Measurements from ENCODE around the gene BAIAP2L2. TPM values are rescaled to one million over a fixed set of nuclear protein-coding genes. Genes with fewer than 3 reads are reported as not detected.

BAIAP2L2 gene
- total and polyA plus RNA-seq, 2 of the 4 experiments (the other 2 are of a cell fraction) = 0.18 to 0.46 TPM

GRCh38 chr22:38070250-38070921 is 40.1 kb downstream of the BAIAP2L2 start (continued):
- no peak for TF ChIP-seq MAFK (IDR thresholded peaks at IDR 0.05; ENCODE audit: low read depth, low read length)
- TF ChIP-seq BHLHE40 (IDR thresholded peaks at IDR 0.05; ENCODE audit: low read depth, low read length) = no peak
- TF ChIP-seq, protein P1, sequence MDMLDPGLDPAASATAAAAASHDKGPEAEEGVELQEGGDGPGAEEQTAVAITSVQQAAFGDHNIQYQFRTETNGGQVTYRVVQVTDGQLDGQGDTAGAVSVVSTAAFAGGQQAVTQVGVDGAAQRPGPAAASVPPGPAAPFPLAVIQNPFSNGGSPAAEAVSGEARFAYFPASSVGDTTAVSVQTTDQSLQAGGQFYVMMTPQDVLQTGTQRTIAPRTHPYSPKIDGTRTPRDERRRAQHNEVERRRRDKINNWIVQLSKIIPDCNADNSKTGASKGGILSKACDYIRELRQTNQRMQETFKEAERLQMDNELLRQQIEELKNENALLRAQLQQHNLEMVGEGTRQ (IDR thresholded peaks at IDR 0.05; ENCODE audit: low read depth, low read length) = no peak

All from IMR-90 (cell line).